SU-DHL-6 (cell line): ENCODE measurements around the gene CERS6.

ENCODE experiments used
- H2AFZ ChIP-seq: fragments of 200-600 bp; sonication (generic); 2 replicates; pipeline ENCODE4 v1.6.1; 2014; ENCODE audit warnings: low read depth, mild to moderate bottlenecking, moderate library complexity, mixed read lengths, antibody characterized with exemption, low read length; ENCODE audit not compliant: severe bottlenecking
- H3F3A ChIP-seq: fragments of 200-600 bp; shearing (Covaris generic); 2 replicates; pipeline ENCODE4 v1.6.0; 2016; ENCODE audit warnings: antibody characterized with exemption, mild to moderate bottlenecking; ENCODE audit not compliant: insufficient read depth
- H3K27ac ChIP-seq: fragments of 200-600 bp; sonication (generic); 2 replicates; pipeline ENCODE4 v1.5.1; 2016; ENCODE audit warnings: low read depth, mild to moderate bottlenecking, low read length, moderate library complexity, mixed read lengths
- H3K27me3 ChIP-seq: fragments of 200-600 bp; sonication (generic), shearing (Covaris generic); 2 replicates; pipeline ENCODE4 v1.6.0; 2014; ENCODE audit warnings: mild to moderate bottlenecking, low read length
- H3K36me3 ChIP-seq: fragments of 200-600 bp; sonication (generic); 2 replicates; pipeline ENCODE4 v1.6.1; 2014; ENCODE audit warnings: mild to moderate bottlenecking, low read length, mixed read lengths
- H3K4me2 ChIP-seq: fragments of 300-600, 200-600 bp; shearing (Covaris generic), sonication (generic); 2 replicates; pipeline ENCODE4 v1.6.0; 2014; ENCODE audit warnings: low read length, low read depth, mild to moderate bottlenecking; ENCODE audit not compliant: poor library complexity, severe bottlenecking
- H3K4me3 ChIP-seq: fragments of 200-600 bp; sonication (generic); 2 replicates; pipeline ENCODE4 v1.5.1; 2014; ENCODE audit warnings: antibody characterized with exemption, low read length, mild to moderate bottlenecking, mixed read lengths; ENCODE audit not compliant: insufficient read depth, poor library complexity, severe bottlenecking
- H3K79me2 ChIP-seq: fragments of 200-600 bp; sonication (generic); 2 replicates; pipeline ENCODE4 v1.6.1; 2014; ENCODE audit warnings: mild to moderate bottlenecking, low read length, moderate library complexity; ENCODE audit not compliant: insufficient read depth
- H3K9ac ChIP-seq: fragments of 200-600 bp; sonication (generic); 2 replicates; pipeline ENCODE4 v1.7.0; 2014; ENCODE audit warnings: mild to moderate bottlenecking, low read length
- H3K9me2 ChIP-seq: fragments of 200-600 bp; sonication (generic); replicated peaks from 2 replicates; pipeline ENCODE4 v1.6.1; 2014; ENCODE audit warnings: low read length; ENCODE audit not compliant: insufficient read depth
- H3K9me3 ChIP-seq: fragments of 200-600 bp; sonication (generic); 2 replicates; pipeline ENCODE4 v1.6.1; 2014; ENCODE audit warnings: low read length, mixed read lengths; ENCODE audit not compliant: insufficient read depth
- H4K20me1 ChIP-seq: fragments of 200-600 bp; sonication (generic); 2 replicates; pipeline ENCODE4 v1.6.1; 2014; ENCODE audit warnings: low read depth, mild to moderate bottlenecking, antibody characterized with exemption, low read length, moderate library complexity, mixed read lengths
- EZH2phosphoT487 ChIP-seq: fragments of 200-600 bp; sonication (generic), shearing (Covaris generic); conservative IDR thresholded peaks from 2 replicates; pipeline ENCODE4 v1.6.1; 2018; ENCODE audit warnings: mild to moderate bottlenecking, antibody characterized with exemption, low read length, moderate library complexity, mixed read lengths
- TF ChIP-seq, protein P1 (sequence below): fragments of 200-600 bp; sonication (generic); IDR thresholded peaks from one replicate; pipeline ENCODE4 v1.5.1; 2017; ENCODE audit warnings: antibody characterized with exemption, mild to moderate bottlenecking, low read length, moderate library complexity; ENCODE audit not compliant: insufficient read depth, poor library complexity, severe bottlenecking

The CERS6 gene

GRCh38 chr2:168568476-168569267 is 112.6 kb downstream of the CERS6 start:
- Histone ChIP-seq H3K9me2 (no peaks in the 10 kb centered on the region), H4K20me1 (no peaks in the 10 kb centered on the region), H3F3A (no peaks in the 10 kb centered on the region), H3K4me3 (no peak overlapping the region), H3K9me3 (no peaks in the 10 kb centered on the region), H3K79me2 (no peaks in the 10 kb centered on the region), H3K4me2 (no peak overlapping the region), H2AFZ (no peak overlapping the region), H3K27ac (no peak overlapping the region), H3K27me3 (no peaks in the 10 kb centered on the region), H3K9ac (no peak overlapping the region), H3K36me3 (no peaks in the 10 kb centered on the region)
- no peak for TF ChIP-seq EZH2phosphoT487
- TF ChIP-seq, protein P1, sequence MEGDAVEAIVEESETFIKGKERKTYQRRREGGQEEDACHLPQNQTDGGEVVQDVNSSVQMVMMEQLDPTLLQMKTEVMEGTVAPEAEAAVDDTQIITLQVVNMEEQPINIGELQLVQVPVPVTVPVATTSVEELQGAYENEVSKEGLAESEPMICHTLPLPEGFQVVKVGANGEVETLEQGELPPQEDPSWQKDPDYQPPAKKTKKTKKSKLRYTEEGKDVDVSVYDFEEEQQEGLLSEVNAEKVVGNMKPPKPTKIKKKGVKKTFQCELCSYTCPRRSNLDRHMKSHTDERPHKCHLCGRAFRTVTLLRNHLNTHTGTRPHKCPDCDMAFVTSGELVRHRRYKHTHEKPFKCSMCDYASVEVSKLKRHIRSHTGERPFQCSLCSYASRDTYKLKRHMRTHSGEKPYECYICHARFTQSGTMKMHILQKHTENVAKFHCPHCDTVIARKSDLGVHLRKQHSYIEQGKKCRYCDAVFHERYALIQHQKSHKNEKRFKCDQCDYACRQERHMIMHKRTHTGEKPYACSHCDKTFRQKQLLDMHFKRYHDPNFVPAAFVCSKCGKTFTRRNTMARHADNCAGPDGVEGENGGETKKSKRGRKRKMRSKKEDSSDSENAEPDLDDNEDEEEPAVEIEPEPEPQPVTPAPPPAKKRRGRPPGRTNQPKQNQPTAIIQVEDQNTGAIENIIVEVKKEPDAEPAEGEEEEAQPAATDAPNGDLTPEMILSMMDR: no peak

- no peaks in the 10 kb centered on the region for H3K9me2 ChIP-seq
- H3K9ac ChIP-seq: no peak overlapping the region
- no peaks in the 10 kb centered on the region for H3F3A ChIP-seq
- no peak overlapping the region for H2AFZ ChIP-seq
- H3K9me3 ChIP-seq: no peaks in the 10 kb centered on the region
- H3K27me3 ChIP-seq: no peaks in the 10 kb centered on the region
- H3K36me3 ChIP-seq: no peaks in the 10 kb centered on the region
- H3K27ac ChIP-seq: no peak overlapping the region
- no peak overlapping the region for H3K4me3 ChIP-seq
- H3K79me2 ChIP-seq: no peaks in the 10 kb centered on the region
- no peak for TF ChIP-seq EZH2phosphoT487
- TF ChIP-seq, protein P1: no peak
- no peak overlapping the region for H3K4me2 ChIP-seq
- H4K20me1 ChIP-seq: no peaks in the 10 kb centered on the region
Measured at GRCh38 chr2:168571061-168571460, 115.0 kb downstream of the CERS6 start.

- Histone ChIP-seq H3K9ac (no peak overlapping the region), H3K27me3 (no peaks in the 10 kb centered on the region), H3F3A (no peaks in the 10 kb centered on the region), H4K20me1 (no peaks in the 10 kb centered on the region), H3K9me2 (no peaks in the 10 kb centered on the region), H2AFZ (no peak overlapping the region), H3K4me3 (no peak overlapping the region), H3K9me3 (no peaks in the 10 kb centered on the region), H3K36me3 (no peaks in the 10 kb centered on the region), H3K27ac (no peak overlapping the region), H3K79me2 (no peaks in the 10 kb centered on the region), H3K4me2 (no peak overlapping the region)
- no peak for TF ChIP-seq EZH2phosphoT487
- TF ChIP-seq, protein P1: no peak
Measured at GRCh38 chr2:168573128-168573903, 117.2 kb downstream of the CERS6 start.
